Neural cell (in vitro differentiated cells): ENCODE results near the gene SLC25A26. TPM values are rescaled to one million over a fixed set of nuclear protein-coding genes. Genes with fewer than 3 reads are reported as not detected.

Source experiments
- H2AFZ ChIP-seq: fragments of 200-600, 300-800 bp; sonication (generic), shearing (Covaris generic); 2 replicates; pipeline ENCODE4 v1.6.0; 2014; ENCODE audit warnings: low read depth, mild to moderate bottlenecking, antibody characterized with exemption, low read length, moderate library complexity
- H3F3A ChIP-seq: fragments of 200-600 bp; shearing (Covaris generic); 2 replicates; pipeline ENCODE4 v1.6.1; 2016; ENCODE audit warnings: mild to moderate bottlenecking, moderate library complexity, mixed read lengths, antibody characterized with exemption, low read length; ENCODE audit not compliant: insufficient read depth, poor library complexity, severe bottlenecking
- H3K27ac ChIP-seq: fragments of 200-600, 300-800 bp; sonication (generic), shearing (Covaris generic); 2 replicates; pipeline ENCODE4 v1.5.1; 2014; ENCODE audit warnings: mild to moderate bottlenecking, low read length, moderate library complexity
- H3K27me3 ChIP-seq: fragments of 300-800, 200-600 bp; sonication (generic), shearing (Covaris generic); 2 replicates; pipeline ENCODE4 v1.6.0; 2014; ENCODE audit warnings: mild to moderate bottlenecking, low read depth, low read length, moderate library complexity; ENCODE audit not compliant: insufficient read depth
- H3K36me3 ChIP-seq: fragments of 300-800, 200-600 bp; sonication (generic), shearing (Covaris generic); 2 replicates; pipeline ENCODE4 v1.5.1; 2014; ENCODE audit warnings: mild to moderate bottlenecking, antibody characterized with exemption, low read length, moderate library complexity; ENCODE audit not compliant: insufficient read depth
- H3K4me2 ChIP-seq: fragments of 300-800, 200-600 bp; sonication (generic), shearing (Covaris generic); 2 replicates; pipeline ENCODE4 v1.6.0; 2014; ENCODE audit warnings: mild to moderate bottlenecking, low read length
- H3K4me3 ChIP-seq: fragments of 300-800, 200-600 bp; sonication (generic), shearing (Covaris generic); 2 replicates; pipeline ENCODE4 v1.5.1; 2014; ENCODE audit warnings: mild to moderate bottlenecking, low read length, moderate library complexity
- H3K79me2 ChIP-seq: fragments of 200-600 bp; shearing (Covaris generic); replicated peaks from 2 replicates; pipeline ENCODE4 v1.6.0; 2014; ENCODE audit warnings: mild to moderate bottlenecking, low read length, moderate library complexity; ENCODE audit not compliant: insufficient read depth
- H3K9ac ChIP-seq: fragments of 300-800, 200-600 bp; sonication (generic), shearing (Covaris generic); 2 replicates; pipeline ENCODE4 v1.6.1; 2016; ENCODE audit warnings: mild to moderate bottlenecking, low read length, mixed read lengths
- H3K9me2 ChIP-seq: fragments of 200-600 bp; shearing (Covaris generic); 2 replicates; pipeline ENCODE4 v1.6.1; 2016; ENCODE audit warnings: mild to moderate bottlenecking, low read length, mixed read lengths; ENCODE audit not compliant: insufficient read depth
- H3K9me3 ChIP-seq: fragments of 200-600, 300-800 bp; sonication (generic), shearing (Covaris generic); 2 replicates; pipeline ENCODE4 v1.6.1; 2016; ENCODE audit warnings: mild to moderate bottlenecking, mixed run types, low read length, moderate library complexity, mixed read lengths
- H4K20me1 ChIP-seq: fragments of 200-600 bp; shearing (Covaris generic); 2 replicates; pipeline ENCODE4 v1.6.1; 2016; ENCODE audit warnings: mild to moderate bottlenecking, mixed run types; ENCODE audit not compliant: insufficient read depth
- EP300 ChIP-seq: fragments of 450-650 bp; conservative IDR thresholded peaks from 2 replicates; pipeline ENCODE4 v1.6.1; 2014; ENCODE audit warnings: antibody characterized with exemption, mild to moderate bottlenecking, moderate library complexity; ENCODE audit not compliant: poor library complexity, severe bottlenecking
- EZH2 ChIP-seq: fragments of 200-600, 300-800 bp; shearing (Covaris generic), sonication (generic); IDR thresholded peaks from 2 replicates; pipeline ENCODE4 v1.6.1; 2014; ENCODE audit warnings: antibody characterized with exemption, low read length, borderline replicate concordance, mild to moderate bottlenecking; ENCODE audit not compliant: insufficient read depth, poor library complexity, severe bottlenecking
- MXI1 ChIP-seq: fragments of 450-650 bp; conservative IDR thresholded peaks from 2 replicates; pipeline ENCODE4 v1.6.1; 2014; ENCODE audit warnings: antibody characterized with exemption, mild to moderate bottlenecking; ENCODE audit not compliant: poor library complexity, severe bottlenecking
- POLR2AphosphoS5 ChIP-seq: IDR thresholded peaks from 2 replicates; pipeline ENCODE4 v1.6.1; 2012
- RAD21 ChIP-seq: fragments of 450-650 bp; conservative IDR thresholded peaks from 2 replicates; pipeline ENCODE4 v1.6.1; 2014; ENCODE audit warnings: antibody characterized with exemption, mild to moderate bottlenecking, moderate library complexity
- SMC3 ChIP-seq: fragments of 450-650 bp; conservative IDR thresholded peaks from 2 replicates; pipeline ENCODE4 v1.6.1; 2014; ENCODE audit warnings: antibody characterized with exemption, mild to moderate bottlenecking, moderate library complexity; ENCODE audit not compliant: poor library complexity
- TAF1 ChIP-seq: IDR thresholded peaks from 2 replicates; pipeline ENCODE4 v1.6.1; 2012; ENCODE audit warnings: low read depth
- polyA plus RNA-seq: library from polyadenylated mRNA; depleted of rRNA; stranded (reverse); fragments of >200 nt; gene quantifications from 2 replicates; pipeline ENCODE4 v1.2.3, GENCODE V29; 2014
- TF ChIP-seq, protein P1 (sequence below): IDR thresholded peaks from 2 replicates; pipeline ENCODE4 v1.6.1; 2012; ENCODE audit warnings: borderline replicate concordance
- TF ChIP-seq, protein P2 (sequence below): fragments of 450-650 bp; IDR thresholded peaks from 2 replicates; pipeline ENCODE4 v1.5.1; 2014; ENCODE audit warnings: antibody characterized with exemption, mild to moderate bottlenecking, moderate library complexity; ENCODE audit not compliant: poor library complexity, severe bottlenecking

Gene SLC25A26
- polyA plus RNA-seq, 1 donor from 2014 or later = 21.0 TPM

DNA sequence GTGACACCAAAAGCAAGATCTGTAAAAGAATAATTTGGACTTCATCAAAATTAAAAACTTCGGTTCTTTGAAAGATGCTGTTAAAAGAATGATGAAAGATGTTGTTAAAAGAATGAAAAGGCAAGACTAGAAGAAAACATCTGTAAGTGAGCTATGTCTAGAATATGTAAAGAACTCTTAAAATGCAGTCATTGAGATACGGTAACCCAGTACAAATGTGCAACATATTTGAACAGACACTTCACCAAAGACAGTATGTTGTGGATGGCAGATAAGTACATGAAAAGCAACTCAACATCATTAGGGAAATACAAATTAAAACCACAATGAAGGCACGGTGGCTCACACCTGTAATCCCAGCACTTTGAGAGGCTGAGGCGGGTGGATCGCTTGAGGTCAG, 140.6 kb downstream of the SLC25A26 start:
- Histone ChIP-seq H3K4me2 (no peak overlapping the region), H2AFZ (no peak overlapping the region), H3K4me3 (no peak overlapping the region), H3K79me2 (no peaks in the 10 kb centered on the region), H3K9me3 (no peaks in the 10 kb centered on the region), H3K36me3 (no peaks in the 10 kb centered on the region), H3F3A (no peaks in the 10 kb centered on the region), H3K27ac (no peak overlapping the region), H3K27me3 (no peaks in the 10 kb centered on the region), H4K20me1 (no peaks in the 10 kb centered on the region), H3K9me2 (no peaks in the 10 kb centered on the region), H3K9ac (no peak overlapping the region)
- TF ChIP-seq MXI1 (no peak), SMC3 (no peak), EP300 (no peak), RAD21 (no peak), TAF1 (no peak), POLR2AphosphoS5 (no peak), EZH2 (no peak)
- TF ChIP-seq, protein P1, sequence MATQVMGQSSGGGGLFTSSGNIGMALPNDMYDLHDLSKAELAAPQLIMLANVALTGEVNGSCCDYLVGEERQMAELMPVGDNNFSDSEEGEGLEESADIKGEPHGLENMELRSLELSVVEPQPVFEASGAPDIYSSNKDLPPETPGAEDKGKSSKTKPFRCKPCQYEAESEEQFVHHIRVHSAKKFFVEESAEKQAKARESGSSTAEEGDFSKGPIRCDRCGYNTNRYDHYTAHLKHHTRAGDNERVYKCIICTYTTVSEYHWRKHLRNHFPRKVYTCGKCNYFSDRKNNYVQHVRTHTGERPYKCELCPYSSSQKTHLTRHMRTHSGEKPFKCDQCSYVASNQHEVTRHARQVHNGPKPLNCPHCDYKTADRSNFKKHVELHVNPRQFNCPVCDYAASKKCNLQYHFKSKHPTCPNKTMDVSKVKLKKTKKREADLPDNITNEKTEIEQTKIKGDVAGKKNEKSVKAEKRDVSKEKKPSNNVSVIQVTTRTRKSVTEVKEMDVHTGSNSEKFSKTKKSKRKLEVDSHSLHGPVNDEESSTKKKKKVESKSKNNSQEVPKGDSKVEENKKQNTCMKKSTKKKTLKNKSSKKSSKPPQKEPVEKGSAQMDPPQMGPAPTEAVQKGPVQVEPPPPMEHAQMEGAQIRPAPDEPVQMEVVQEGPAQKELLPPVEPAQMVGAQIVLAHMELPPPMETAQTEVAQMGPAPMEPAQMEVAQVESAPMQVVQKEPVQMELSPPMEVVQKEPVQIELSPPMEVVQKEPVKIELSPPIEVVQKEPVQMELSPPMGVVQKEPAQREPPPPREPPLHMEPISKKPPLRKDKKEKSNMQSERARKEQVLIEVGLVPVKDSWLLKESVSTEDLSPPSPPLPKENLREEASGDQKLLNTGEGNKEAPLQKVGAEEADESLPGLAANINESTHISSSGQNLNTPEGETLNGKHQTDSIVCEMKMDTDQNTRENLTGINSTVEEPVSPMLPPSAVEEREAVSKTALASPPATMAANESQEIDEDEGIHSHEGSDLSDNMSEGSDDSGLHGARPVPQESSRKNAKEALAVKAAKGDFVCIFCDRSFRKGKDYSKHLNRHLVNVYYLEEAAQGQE = no peak
- TF ChIP-seq, protein P2, sequence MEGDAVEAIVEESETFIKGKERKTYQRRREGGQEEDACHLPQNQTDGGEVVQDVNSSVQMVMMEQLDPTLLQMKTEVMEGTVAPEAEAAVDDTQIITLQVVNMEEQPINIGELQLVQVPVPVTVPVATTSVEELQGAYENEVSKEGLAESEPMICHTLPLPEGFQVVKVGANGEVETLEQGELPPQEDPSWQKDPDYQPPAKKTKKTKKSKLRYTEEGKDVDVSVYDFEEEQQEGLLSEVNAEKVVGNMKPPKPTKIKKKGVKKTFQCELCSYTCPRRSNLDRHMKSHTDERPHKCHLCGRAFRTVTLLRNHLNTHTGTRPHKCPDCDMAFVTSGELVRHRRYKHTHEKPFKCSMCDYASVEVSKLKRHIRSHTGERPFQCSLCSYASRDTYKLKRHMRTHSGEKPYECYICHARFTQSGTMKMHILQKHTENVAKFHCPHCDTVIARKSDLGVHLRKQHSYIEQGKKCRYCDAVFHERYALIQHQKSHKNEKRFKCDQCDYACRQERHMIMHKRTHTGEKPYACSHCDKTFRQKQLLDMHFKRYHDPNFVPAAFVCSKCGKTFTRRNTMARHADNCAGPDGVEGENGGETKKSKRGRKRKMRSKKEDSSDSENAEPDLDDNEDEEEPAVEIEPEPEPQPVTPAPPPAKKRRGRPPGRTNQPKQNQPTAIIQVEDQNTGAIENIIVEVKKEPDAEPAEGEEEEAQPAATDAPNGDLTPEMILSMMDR = no peak

DNA sequence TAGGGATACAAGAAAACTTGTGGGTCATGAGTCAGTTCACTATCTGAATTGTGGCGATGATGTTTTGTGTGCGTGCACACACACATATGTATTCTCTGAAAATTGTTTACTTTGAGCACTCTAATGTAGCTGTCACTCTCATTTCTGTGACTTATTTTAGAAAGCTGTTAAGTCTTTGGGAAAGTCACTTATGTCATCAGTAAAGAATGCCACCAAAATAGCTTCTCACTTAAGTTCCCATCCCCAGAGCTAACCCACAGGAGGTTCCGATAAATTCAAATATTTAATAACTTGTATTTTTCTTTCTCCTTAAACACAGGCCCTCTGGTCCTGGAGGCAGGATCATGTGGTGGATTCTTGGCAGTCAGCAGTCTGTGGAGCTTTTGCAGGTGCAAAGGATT, 141.7 kb downstream of the SLC25A26 start:
- no peaks in the 10 kb centered on the region for H3K79me2 ChIP-seq
- H3K27me3 ChIP-seq = no peaks in the 10 kb centered on the region
- no peaks in the 10 kb centered on the region for H3K9me3 ChIP-seq
- H3K36me3 ChIP-seq = no peaks in the 10 kb centered on the region
- H2AFZ ChIP-seq = no peak overlapping the region
- TF ChIP-seq SMC3 = no peak
- H3K4me2 ChIP-seq = no peak overlapping the region
- H4K20me1 ChIP-seq = no peaks in the 10 kb centered on the region
- no peak overlapping the region for H3K9ac ChIP-seq
- no peak overlapping the region for H3K27ac ChIP-seq
- no peaks in the 10 kb centered on the region for H3F3A ChIP-seq
- no peaks in the 10 kb centered on the region for H3K9me2 ChIP-seq
- no peak overlapping the region for H3K4me3 ChIP-seq

DNA sequence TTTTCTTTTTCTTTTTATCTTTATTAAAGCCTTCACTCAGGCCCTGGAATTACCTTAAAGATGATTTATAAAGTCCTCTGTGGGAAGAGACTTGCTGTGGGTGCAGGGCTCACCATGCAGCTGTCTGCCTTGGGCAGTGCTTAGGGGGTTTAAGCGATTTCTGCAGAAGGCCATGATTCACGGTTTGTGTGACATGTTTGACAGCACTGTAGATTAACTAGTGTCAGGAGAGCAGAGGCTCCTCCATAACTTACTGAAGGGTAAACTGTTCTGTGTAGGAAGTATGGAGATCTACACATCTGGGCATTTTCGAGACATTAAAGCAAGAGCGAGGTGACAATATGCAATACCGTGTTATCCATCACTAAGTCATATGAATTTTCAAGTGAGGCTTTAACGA, 142.3 kb downstream of the SLC25A26 start:
- no peak for TF ChIP-seq TAF1
- TF ChIP-seq POLR2AphosphoS5 = peak; percentile 45
- TF ChIP-seq, protein P1 = no peak
- no peak for TF ChIP-seq MXI1
- TF ChIP-seq EZH2 = no peak
- peak; percentile 32 for TF ChIP-seq EP300
- TF ChIP-seq SMC3 = no peak
- TF ChIP-seq, protein P2 = no peak
- no peak for TF ChIP-seq RAD21
- no peak overlapping the region for H3K27ac ChIP-seq

More for the DNA sequence above, 142.3 kb downstream of the SLC25A26 start:
- no peak overlapping the region for H2AFZ ChIP-seq
- H3K36me3 ChIP-seq = no peaks in the 10 kb centered on the region
- no peaks in the 10 kb centered on the region for H3F3A ChIP-seq
- H3K4me3 ChIP-seq = no peak overlapping the region
- H3K79me2 ChIP-seq = no peaks in the 10 kb centered on the region
- no peaks in the 10 kb centered on the region for H3K9me2 ChIP-seq
- H3K9ac ChIP-seq = no peak overlapping the region
- no peaks in the 10 kb centered on the region for H3K9me3 ChIP-seq
- H3K27me3 ChIP-seq = no peaks in the 10 kb centered on the region
- no peak overlapping the region for H3K4me2 ChIP-seq
- H4K20me1 ChIP-seq = no peaks in the 10 kb centered on the region
